NOMO-1 treated with dmso at 0.1 percent for 144 hours (cell line): ENCODE data around the gene KLF15.
"Not testable (repeated sequence)": the region's sequence is repeated elsewhere in the genome, so short reads cannot be mapped to it uniquely, and the experiment has no call there.

ENCODE experiments used
- DNase-seq: peaks from one replicate; lab custom pipeline; 2025; ENCODE audit not compliant: unreplicated experiment; lab: John Stamatoyannopoulos, UW

Gene KLF15

GRCh38 chr3:126348308-126348920 is 8.8 kb downstream of the KLF15 start:
- no peak for DNase-seq

GRCh38 chr3:126347543-126348161 is 9.6 kb downstream of the KLF15 start:
- DNase-seq: no peak

GRCh38 chr3:126346466-126346865 is 10.7 kb downstream of the KLF15 start:
- DNase-seq: no peak

DNA sequence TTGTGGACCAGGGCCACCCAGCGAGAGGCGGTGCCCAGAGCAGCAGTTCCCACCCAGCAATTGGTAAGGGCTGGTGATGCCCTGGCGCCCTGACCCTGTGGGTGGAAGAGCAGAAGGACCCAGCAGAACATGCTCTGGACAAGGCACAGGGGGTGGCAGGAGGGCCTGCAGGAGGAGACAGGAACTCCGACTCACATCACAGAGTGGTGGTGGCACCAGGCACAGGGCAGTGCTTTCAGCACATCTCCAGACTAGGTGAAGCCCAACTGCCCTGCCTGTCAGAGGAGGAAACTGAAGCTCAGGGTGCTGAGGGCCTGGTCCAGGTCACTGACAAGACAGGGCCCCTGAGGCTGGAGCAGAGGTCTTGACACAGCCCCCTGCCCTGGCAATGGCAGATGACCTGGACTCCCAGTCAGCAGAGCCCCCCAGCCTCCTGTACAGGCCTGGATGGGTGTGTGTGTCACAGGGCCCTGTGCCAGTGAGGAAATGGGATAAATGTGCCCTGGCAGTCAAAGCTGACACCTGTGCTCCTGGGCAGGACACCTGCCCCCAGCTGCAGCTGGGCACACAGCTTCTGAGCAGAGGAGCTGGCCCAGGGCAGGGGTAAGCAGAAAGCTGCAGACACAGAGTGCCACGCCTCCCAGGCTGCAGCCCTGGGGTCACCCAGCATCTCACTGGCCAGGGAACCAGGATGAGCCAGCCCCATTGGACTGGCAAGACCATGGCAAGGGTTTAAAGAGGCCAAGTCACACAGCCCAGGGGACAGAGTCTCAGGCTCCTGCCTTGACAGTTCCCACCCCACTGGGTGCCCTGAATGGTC is 11.4 kb downstream of the KLF15 start:
- no peak for DNase-seq

DNA sequence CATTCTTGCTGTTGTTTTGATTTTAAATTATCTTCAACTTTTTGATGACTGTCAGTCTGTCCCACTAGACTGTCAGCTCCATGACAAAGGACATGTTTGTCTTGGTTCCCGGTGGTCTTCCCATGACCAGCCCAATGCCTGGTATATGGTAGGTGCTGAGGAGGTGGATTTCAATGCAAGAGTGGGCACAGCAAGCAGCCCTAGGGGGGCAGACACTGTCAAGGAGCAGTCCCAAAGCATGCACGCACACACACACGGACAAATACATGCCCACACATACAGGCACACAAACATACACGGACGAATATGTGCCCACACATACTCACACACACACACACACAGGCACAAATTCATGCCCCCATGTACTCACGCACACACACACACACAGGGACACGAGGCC is 12.0 kb downstream of the KLF15 start:
- DNase-seq: no peak

GRCh38 chr3:126344380-126345041 is 12.7 kb downstream of the KLF15 start:
- no peak for DNase-seq

GRCh38 chr3:126343649-126344035 is 13.6 kb downstream of the KLF15 start:
- no peak for DNase-seq

- DNase-seq: no peak
Observed at GRCh38 chr3:126342991-126343648, 14.1 kb downstream of the KLF15 start.

- DNase-seq: no peak
Observed at GRCh38 chr3:126342211-126342610, 15.0 kb downstream of the KLF15 start.

DNA sequence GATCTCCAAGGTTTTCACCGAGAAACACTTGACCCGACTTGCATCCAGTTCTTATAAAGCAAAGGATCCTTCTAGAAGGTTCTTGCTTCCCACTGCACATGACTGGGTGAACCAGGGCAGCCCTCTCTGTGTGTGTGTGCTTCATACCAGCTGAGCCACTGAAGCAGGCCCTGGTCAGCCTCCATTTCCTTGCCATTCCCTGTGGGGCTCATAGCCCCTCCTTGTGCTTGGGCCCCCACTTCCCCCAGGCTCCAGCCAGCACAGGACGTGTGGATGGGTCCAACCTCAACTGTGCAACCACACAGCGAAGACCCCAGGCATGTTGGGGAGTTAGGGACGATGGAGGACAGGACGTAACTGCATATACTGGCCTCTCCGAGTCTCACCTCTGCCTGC is 15.5 kb downstream of the KLF15 start:
- DNase-seq: no peak

DNA sequence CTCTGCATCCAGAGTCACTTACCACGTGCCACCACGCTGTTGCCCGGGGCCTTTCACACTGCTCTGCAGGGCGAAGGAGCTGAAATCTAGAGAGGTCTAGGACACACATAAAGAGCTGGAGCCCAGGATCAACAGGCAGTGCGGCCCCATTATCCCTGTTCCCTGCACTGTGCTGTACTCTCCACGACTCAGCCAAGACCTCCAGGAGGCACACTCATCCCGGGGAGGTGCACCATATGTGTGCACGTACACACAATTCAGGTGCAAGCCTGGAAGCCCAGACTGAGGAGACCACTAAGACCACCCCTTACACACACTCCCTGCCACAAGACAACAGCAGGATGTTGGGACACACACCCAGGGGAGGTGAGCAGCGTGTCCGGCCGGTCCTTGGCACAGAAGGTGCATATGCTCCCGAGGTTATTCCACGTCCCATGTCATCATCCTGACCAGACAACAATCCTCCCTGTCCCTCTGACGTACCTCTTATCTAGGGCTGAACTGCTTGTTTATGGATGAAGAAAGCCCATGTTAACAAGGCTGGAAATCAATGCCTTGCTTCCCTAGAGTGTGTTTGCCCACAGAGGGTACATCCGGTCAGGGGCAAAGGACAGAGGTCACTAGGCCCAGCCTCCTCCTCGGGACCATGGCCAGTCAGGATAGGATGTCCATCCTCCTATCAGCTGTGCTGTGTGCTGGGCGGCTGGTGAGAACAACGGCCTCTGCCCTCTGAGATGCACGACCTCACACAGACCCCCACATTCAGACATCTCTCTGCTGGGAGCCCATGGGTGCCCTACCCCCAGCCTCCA is 16.1 kb downstream of the KLF15 start:
- DNase-seq: no peak

DNA sequence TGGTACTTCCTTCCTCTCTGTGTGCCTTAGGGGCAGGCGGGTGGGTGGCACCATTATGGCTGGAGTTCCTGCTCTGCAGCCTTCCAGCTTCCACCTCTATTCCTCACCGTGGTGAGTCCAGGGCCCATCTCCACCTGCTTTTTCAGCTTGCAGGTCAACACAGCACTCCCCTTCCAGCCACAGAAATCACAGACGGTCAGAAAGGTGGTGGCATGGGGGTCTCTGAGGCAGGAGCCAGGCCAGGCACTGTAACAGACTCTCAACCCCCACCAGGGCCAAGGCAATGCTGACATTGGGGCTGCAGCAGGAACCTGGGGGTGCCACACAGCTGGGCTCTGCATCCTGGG is 16.6 kb downstream of the KLF15 start:
- no peak for DNase-seq

- no peak for DNase-seq
Observed at GRCh38 chr3:126340081-126340511, 17.1 kb downstream of the KLF15 start.

DNA sequence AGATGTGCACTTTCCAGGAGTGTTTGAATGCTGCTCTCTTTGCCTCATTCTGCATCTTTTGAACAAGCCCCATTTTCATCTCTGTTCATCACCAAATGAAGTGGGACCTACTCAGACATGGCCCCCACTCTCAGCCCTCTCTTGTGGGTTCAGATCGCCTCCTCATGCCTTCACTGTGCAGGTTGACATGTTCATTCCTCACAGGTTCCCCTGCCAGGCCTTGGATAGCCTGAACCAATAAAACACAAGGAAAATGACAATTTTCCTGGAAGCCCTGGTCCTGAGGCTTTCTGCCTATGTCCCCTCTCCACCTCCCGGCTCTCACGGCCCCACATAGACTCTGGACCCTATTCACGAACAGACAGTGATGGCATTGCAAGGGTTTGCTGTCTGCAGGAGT is 17.7 kb downstream of the KLF15 start:
- DNase-seq: no peak

- DNase-seq: no peak
Observed at GRCh38 chr3:126338790-126339288, 18.4 kb downstream of the KLF15 start.

DNA sequence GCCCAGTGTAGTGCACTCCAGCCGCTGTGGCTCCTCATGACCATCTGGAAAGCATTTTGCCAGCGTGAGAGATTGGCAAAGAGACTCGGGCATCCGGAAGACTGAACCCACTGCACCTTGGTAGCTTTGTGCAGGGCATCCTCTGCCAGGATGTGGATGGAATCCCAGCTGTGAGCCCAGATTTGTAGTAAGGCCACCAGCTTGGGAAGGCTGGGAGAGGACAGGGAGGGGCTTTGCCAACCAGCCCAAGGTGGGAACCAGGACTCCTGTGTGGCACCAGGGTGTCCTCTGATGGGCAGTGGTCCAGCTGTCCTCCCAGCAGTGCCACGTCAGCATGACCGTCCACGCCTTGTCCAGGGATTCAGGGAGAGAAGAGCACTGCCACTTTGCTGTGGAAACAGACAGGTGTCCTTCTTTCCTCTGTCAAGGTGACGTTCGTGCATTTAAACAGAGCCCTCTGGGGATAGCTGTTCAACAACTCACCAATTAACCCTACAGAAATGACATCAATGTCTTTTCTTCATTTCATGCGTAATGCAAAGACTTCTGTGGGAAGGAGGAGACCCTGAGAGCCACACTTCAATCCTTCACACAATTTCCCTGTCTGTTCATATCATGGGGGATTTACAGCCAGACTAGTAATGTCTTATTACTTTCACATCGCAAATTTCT is 19.1 kb downstream of the KLF15 start:
- DNase-seq: no peak

DNA sequence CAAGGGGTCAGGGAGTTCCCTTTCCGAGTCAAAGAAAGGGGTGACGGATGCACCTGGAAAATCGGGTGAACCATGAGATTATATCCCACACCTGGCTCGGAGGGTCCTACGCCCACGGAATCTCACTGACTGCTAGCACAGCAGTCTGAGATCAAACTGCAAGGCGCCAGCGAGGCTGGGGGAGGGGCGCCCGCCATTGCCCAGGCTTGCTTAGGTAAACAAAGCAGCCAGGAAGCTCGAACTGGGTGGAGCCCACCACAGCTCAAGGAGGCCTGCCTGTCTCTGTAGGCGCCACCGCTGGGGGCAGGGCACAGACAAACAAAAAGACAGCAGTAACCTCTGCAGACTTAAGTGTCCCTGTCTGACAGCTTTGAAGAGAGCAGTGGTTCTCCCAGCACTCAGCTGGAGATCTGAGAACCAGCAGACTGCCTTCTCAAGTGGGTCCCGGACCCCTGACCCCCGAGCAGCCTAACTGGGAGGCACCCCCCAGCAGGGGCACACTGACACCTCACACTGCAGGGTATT is 25.3 kb downstream of the KLF15 start:
- not testable (repeated sequence) for DNase-seq

GRCh38 chr3:126329927-126330725 is 27.1 kb downstream of the KLF15 start:
- DNase-seq: no peak

GRCh38 chr3:126326629-126327028 is 30.6 kb downstream of the KLF15 start:
- no peak for DNase-seq
